ENCODE measurements around the gene CYP3A7.

- TF ChIP-seq ZFP36 (IDR thresholded peaks at IDR 0.05; ENCODE audit: borderline replicate concordance, partially characterized antibody) (no peak), RAD21 (conservative IDR thresholded peaks at IDR 0.05 in 1 of 2, IDR thresholded peaks at IDR 0.05 in 1 of 2) (no peak), SMC3 (IDR thresholded peaks at IDR 0.05) (no peak), MAFK (IDR thresholded peaks at IDR 0.05; ENCODE audit: partially characterized antibody) (no peak), POLR2A (IDR thresholded peaks at IDR 0.05; ENCODE audit: low read length) (no peak), CTCF (IDR thresholded peaks at IDR 0.05) (no peak)
Observed at GRCh38 chr7:99752356-99752755, 17.4 kb upstream of the CYP3A7 start.

Data from A549 (cell line).